GM04503 (cell line): ENCODE data around the gene INVS.
"Not testable (repeated sequence)": the region's sequence is repeated elsewhere in the genome, so short reads cannot be mapped to it uniquely, and the experiment has no call there.

Experiments used
- DNase-seq: peaks from one replicate; pipeline ENCODE4 v3.0.0-alpha.2; 2012; ENCODE audit warnings: low read depth

The INVS gene

GRCh38 chr9:100084734-100085133 lies 14.3 kb upstream of the INVS start:
- DNase-seq, result no peak

- no peak for DNase-seq
Observed at GRCh38 chr9:100086097-100086635, 12.9 kb upstream of the INVS start.

GRCh38 chr9:100087218-100087617 lies 11.8 kb upstream of the INVS start:
- no peak for DNase-seq

- DNase-seq, result no peak
Observed at GRCh38 chr9:100088202-100088601, 10.8 kb upstream of the INVS start.

- DNase-seq, result no peak
Observed at GRCh38 chr9:100090880-100091279, 8.2 kb upstream of the INVS start.

GRCh38 chr9:100091650-100092049 lies 7.4 kb upstream of the INVS start:
- DNase-seq, result no peak

GRCh38 chr9:100092066-100092465 lies 7.0 kb upstream of the INVS start:
- DNase-seq, result no peak

- not testable (repeated sequence) for DNase-seq
Observed at GRCh38 chr9:100094411-100094810, 4.6 kb upstream of the INVS start.

- no peak for DNase-seq
Observed at GRCh38 chr9:100096378-100096916, 2.6 kb upstream of the INVS start.

- DNase-seq, result no peak
Observed at GRCh38 chr9:100098046-100098886, 777 bp upstream of the INVS start.

- no peak for DNase-seq
Observed at GRCh38 chr9:100099722-100100042, 639 bp downstream of the INVS start.

GRCh38 chr9:100100146-100100667 lies 1.2 kb downstream of the INVS start:
- no peak for DNase-seq

GRCh38 chr9:100101608-100102007 lies 2.6 kb downstream of the INVS start:
- no peak for DNase-seq

GRCh38 chr9:100104314-100104713 lies 5.3 kb downstream of the INVS start:
- DNase-seq, result no peak

GRCh38 chr9:100105861-100106260 lies 6.8 kb downstream of the INVS start:
- no peak for DNase-seq

- DNase-seq, result no peak
Observed at GRCh38 chr9:100106616-100107015, 7.6 kb downstream of the INVS start.

- no peak for DNase-seq
Observed at GRCh38 chr9:100108559-100108958, 9.5 kb downstream of the INVS start.

GRCh38 chr9:100111235-100111634 lies 12.2 kb downstream of the INVS start:
- peak; percentile 94 for DNase-seq

GRCh38 chr9:100112677-100113336 lies 13.8 kb downstream of the INVS start:
- no peak for DNase-seq

- DNase-seq, result no peak
Observed at GRCh38 chr9:100117316-100117715, 18.3 kb downstream of the INVS start.

GRCh38 chr9:100120286-100120685 lies 21.2 kb downstream of the INVS start:
- DNase-seq, result no peak

GRCh38 chr9:100125236-100125635 lies 26.2 kb downstream of the INVS start:
- no peak for DNase-seq

GRCh38 chr9:100125910-100126309 lies 26.9 kb downstream of the INVS start:
- no peak for DNase-seq
